ENCODE results near the gene ANO1. TPM values are rescaled to one million over a fixed set of nuclear protein-coding genes. Genes with fewer than 3 reads are reported as not detected.

The ANO1 gene
- total and polyA plus RNA-seq, 2 of the 8 experiments (the other 6 are each of a cell fraction or from before 2014, with no cell fraction given), result 4.7 to 5.0 TPM

GRCh38 chr11:70134490-70134889 is 56.4 kb downstream of the ANO1 start:
- Histone ChIP-seq H3K4me3 (ENCODE audit: extremely low read depth in 1 of 4, insufficient read depth in 2 of 4, low read depth in 3 of 4, low read length in 4 of 4) (no peak overlapping the region), H4K91ac (replicated peaks; ENCODE audit: insufficient read length, low read length) (peak overlapping the region; percentile 91), H3K23me2 (ENCODE audit: low read depth, low read length) (no peaks in the 10 kb centered on the region), H3K4me2 (ENCODE audit: insufficient read depth in 1 of 2, low read depth in 2 of 2, low read length in 2 of 2) (no peak overlapping the region), H2BK15ac (ENCODE audit: low read length) (peak overlapping the region; percentile 12; the same call in 1 of the 2 replicates), H3K18ac (ENCODE audit: extremely low read depth, low read length) (no peak overlapping the region), H3K56ac (replicated peaks; ENCODE audit: insufficient read length, low read depth, low read length) (no peak overlapping the region), H3K27ac (ENCODE audit: low read depth, low read length) (no peak overlapping the region), H3K36me3 (ENCODE audit: control insufficient read depth in 2 of 4, insufficient read depth in 4 of 4, low read length in 3 of 4) (no peaks in the 10 kb centered on the region), H3K23ac (ENCODE audit: insufficient read length) (no peak overlapping the region), H4K5ac (ENCODE audit: insufficient read length, low read depth, low read length) (no peak overlapping the region), H3K79me1 (ENCODE audit: low read depth, low read length) (no peaks in the 10 kb centered on the region), H4K8ac (ENCODE audit: extremely low read depth, insufficient read depth, low read length) (no peak overlapping the region), H2BK120ac (replicated peaks; ENCODE audit: low read depth, low read length) (peak overlapping the region; percentile 59), H3K79me2 (ENCODE audit: control insufficient read depth in 1 of 2, insufficient read depth in 2 of 2, low read length in 2 of 2) (no peaks in the 10 kb centered on the region), H3K4me1 (replicated peaks in 1 of 4; ENCODE audit: control insufficient read depth in 3 of 4, insufficient read depth in 4 of 4, low read length in 3 of 4) (peaks cover 0 to 4% (median 0%) of the 10 kb centered on the region in 4 experiments; a peak in 2 of 7 replicates), H3K9me3 (ENCODE audit: insufficient read depth in 2 of 2, low read depth in 1 of 2, low read length in 1 of 2) (no peaks in the 10 kb centered on the region), H3K27me3 (replicated peaks in 1 of 4; ENCODE audit: control insufficient read depth in 3 of 4, extremely low read depth in 1 of 4, insufficient read depth in 3 of 4, low read length in 3 of 4) (peaks cover 0 to 2% (median 0%) of the 10 kb centered on the region in 4 experiments; a peak in 1 of 7 replicates), H4K20me1 (replicated peaks in 1 of 2; ENCODE audit: control insufficient read depth in 1 of 2, insufficient read depth in 2 of 2, low read length in 2 of 2) (no peaks in the 10 kb centered on the region), H3K9ac (replicated peaks in 1 of 4; ENCODE audit: extremely low read depth in 1 of 4, low read depth in 3 of 4, low read length in 3 of 4) (no peak overlapping the region), H2AK5ac (ENCODE audit: low read depth, low read length) (peak overlapping the region; percentile 59; the same call in 1 of the 2 replicates), H2AFZ (ENCODE audit: low read length) (no peak overlapping the region), H3K4ac (replicated peaks; ENCODE audit: insufficient read length, low read depth, low read length) (peak overlapping the region; percentile 58), H2BK12ac (ENCODE audit: low read depth, low read length) (peak overlapping the region; percentile 91), H2BK20ac (ENCODE audit: low read length) (peak overlapping the region; percentile 48; the same call in 1 of the 2 replicates), H2BK5ac (ENCODE audit: low read depth, low read length) (peak overlapping the region; percentile 60; the same call in 1 of the 2 replicates), H3K14ac (ENCODE audit: insufficient read length) (no peak overlapping the region)
- WGBS, 2 experiments (ENCODE audit: extremely low coverage in 1 of 2, insufficient coverage in 1 of 2, insufficient read length in 1 of 2, insufficient replicate concordance in 2 of 2, low coverage in 1 of 2, low lambda C conversion rate in 2 of 2, missing lambda C conversion rate in 1 of 2), result 91% methylated on average over 14 of the region's 14 CpGs; no CpG with 5 or more reads in 1 of the 2 experiments
- DNase-seq (ENCODE audit: low read depth in 1 of 2, low spot score in 2 of 2) (no peak), FAIRE-seq (no peak)
- ChIA-PET POLR2A (ENCODE audit: partially characterized antibody) (no interaction called here), CTCF (ENCODE audit: partially characterized antibody) (interaction anchor here (0.6 to 3.3 kb wide), 18 partner anchors 9 to 216 kb away, joined by 3 to 16 read pairs (median 4); no protein-coding TSS in a partner anchor)
- TF ChIP-seq BACH1 (IDR thresholded peaks at IDR 0.05; ENCODE audit: low read length), result no peak
- TF ChIP-seq PHF8 (conservative IDR thresholded peaks at IDR 0.05; ENCODE audit: low read depth, low read length), result no peak
- TF ChIP-seq TAF1 (IDR thresholded peaks at IDR 0.05; ENCODE audit: low read depth, low read length), result no peak
- TF ChIP-seq TAF7 (optimal IDR thresholded peaks at IDR 0.05; ENCODE audit: borderline replicate concordance, low read depth, low read length), result no peak
- no peak for TF ChIP-seq HDAC2 (IDR thresholded peaks at IDR 0.05; ENCODE audit: borderline replicate concordance in 1 of 2, low read depth in 2 of 2, low read length in 2 of 2)
